Measurements from ENCODE around the gene WWP2.
"Not testable (repeated sequence)": the region's sequence is repeated elsewhere in the genome, so short reads cannot be mapped to it uniquely, and the experiment has no call there.

WWP2 gene

GRCh38 chr16:69943241-69944036 lies 181.3 kb downstream of the WWP2 start:
- not testable (repeated sequence) for DNase-seq (ENCODE audit: low spot score)

- DNase-seq (ENCODE audit: low spot score), result not testable (repeated sequence)
These were observed 188.3 kb downstream of the WWP2 start for GRCh38 chr16:69950411-69950810.

GRCh38 chr16:69951017-69951671 lies 189.0 kb downstream of the WWP2 start, which contains the start of gene CLEC18A:
Gene CLEC18A, plus strand, starts transcription at chr16:69951334. Its CDS starts 33 bp downstream, at chr16:69951367.
- DNase-seq (ENCODE audit: low spot score), result not testable (repeated sequence)

DNA sequence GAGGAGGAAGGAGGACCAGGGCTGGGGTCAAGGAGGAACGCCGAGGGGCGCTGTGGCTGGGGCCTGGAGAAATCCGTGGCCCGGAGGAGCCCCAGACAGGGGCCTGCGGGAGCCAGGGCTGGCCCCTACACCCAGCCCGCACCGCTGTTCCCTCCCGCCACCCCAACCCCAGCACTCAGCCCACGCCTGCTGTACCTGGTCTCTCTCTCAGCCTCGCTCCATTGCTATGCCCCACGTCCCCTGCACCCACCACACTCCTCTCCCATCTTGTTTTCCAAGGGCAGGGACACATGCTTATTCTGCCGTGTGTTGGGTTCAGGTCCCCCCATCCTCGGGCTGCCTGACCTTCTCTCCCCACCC lies 189.5 kb downstream of the WWP2 start:
- not testable (repeated sequence) for DNase-seq (ENCODE audit: low spot score)

- DNase-seq (ENCODE audit: low spot score), result not testable (repeated sequence)
These were observed 190.0 kb downstream of the WWP2 start for GRCh38 chr16:69952116-69952515.

DNA sequence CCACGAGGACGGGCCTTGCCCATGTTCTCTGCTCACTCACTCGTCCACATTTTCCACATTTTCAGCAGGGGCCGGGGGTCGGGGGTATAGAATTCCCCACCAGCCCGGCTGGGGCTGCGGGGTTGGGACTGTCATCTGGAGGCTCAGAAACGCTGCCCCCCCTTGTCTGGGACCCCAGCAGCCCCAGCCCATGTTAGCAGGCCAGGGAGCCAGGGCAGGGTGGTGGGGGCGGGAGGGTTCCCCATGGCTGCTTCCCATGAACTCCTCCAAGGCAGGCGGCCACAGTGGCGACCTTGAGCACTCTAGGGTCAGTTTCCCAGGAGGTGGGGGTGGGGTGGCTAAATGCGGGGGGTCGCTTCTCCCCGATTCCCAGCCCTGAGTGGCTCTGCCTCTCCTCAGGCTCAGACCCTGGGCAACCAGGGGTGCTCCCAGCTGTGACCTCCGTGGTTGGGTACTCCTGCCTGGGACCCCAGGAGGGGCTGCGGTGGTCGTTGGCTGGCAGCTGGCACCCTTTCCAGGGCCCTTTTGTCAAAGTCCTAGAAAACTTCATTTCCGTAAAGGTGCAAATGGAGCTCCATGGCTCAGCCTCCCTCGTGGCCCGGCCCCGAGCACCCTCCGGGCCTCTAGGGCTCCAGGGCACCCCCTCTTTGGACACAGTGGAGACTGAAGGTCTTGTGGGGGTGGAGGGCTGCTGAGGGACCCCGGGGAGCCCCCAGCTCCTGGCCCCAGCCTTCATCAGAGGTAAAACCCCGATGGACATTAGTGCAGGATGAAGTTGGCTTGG lies 190.6 kb downstream of the WWP2 start:
- DNase-seq (ENCODE audit: low spot score), result not testable (repeated sequence)

DNA sequence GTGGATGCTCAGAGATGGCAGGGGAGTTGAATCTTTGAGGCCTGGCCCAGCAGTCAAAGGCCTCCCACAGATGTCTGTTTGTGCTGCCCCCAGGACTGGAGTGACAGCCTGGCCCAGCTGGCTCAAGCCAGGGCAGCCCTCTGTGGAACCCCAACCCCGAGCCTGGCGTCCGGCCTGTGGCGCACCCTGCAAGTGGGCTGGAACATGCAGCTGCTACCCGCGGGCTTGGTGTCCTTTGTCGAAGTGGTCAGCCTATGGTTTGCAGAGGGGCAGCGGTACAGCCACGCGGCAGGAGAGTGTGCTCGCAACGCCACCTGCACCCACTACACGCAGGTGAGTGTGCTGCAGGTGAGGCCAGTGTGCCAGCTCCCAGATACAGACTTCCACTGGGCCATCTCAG lies 192.1 kb downstream of the WWP2 start:
- not testable (repeated sequence) for DNase-seq (ENCODE audit: low spot score)

GRCh38 chr16:69963312-69963711 lies 201.2 kb downstream of the WWP2 start:
- DNase-seq (ENCODE audit: low spot score), result not testable (repeated sequence)

DNA sequence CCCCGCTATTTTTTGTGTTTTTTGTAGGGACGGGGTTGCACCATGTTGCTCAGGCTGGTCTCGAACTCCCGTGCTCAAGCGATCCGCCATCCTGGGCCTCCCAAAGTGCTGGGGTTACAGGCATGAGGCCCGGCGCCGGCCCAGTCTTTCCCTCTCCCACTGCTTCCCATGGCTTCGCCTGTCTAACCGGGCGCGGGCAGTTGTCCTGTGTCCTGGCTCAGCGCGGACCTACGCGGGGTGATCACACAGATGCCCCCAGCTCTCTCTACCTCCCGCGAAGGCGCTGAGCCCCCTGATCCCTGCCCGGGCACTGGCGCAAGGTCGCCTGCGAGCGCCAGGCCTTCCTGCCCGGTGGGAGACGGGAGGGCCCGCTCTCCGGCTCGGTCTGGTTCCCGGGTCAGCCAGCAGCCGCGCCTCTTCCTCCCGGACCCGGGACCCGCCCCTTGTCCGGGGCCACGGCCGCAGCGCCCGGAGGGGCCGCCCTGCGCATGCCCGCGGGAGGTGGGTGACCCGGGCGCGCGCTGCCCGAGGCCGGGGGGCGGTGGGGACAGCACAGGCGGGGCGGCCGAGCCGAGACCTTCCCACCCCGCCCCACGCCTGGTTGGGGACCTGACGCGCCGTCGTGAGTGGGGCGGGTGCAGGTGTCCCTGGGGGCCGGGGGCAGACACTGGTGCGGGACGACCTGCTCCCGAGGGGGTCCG lies 203.0 kb downstream of the WWP2 start:
- peak; percentile 33 for DNase-seq (ENCODE audit: low spot score)

GRCh38 chr16:69965661-69966054 lies 203.5 kb downstream of the WWP2 start:
- not testable (repeated sequence) for DNase-seq (ENCODE audit: low spot score)

- not testable (repeated sequence) for DNase-seq (ENCODE audit: low spot score)
These were observed 205.6 kb downstream of the WWP2 start for GRCh38 chr16:69967688-69968087.

- DNase-seq (ENCODE audit: low spot score), result not testable (repeated sequence)
These were observed 206.0 kb downstream of the WWP2 start for GRCh38 chr16:69968125-69968524.

DNA sequence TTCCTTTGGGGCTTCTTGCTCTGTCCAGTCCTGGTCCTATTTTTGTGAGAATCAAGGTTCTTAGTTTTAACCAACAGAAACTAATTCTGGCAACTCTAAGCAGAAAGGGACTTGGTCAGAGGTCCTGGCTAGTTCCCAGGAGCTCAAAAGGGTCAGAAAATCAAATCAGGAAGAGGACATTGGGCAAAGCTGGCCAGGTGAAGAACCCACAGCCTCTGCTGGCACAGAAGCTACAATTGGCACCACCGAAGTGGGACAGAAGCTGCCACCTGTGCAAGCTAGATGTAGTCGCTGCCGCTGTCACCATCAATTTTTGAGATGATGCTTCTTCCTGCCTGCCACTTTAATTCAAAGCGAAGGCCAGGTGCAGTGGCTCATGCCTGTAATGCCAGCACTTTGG lies 207.5 kb downstream of the WWP2 start:
- DNase-seq (ENCODE audit: low spot score), result not testable (repeated sequence)

- DNase-seq (ENCODE audit: low spot score), result not testable (repeated sequence)
These were observed 210.0 kb downstream of the WWP2 start for GRCh38 chr16:69972120-69972519.

DNA sequence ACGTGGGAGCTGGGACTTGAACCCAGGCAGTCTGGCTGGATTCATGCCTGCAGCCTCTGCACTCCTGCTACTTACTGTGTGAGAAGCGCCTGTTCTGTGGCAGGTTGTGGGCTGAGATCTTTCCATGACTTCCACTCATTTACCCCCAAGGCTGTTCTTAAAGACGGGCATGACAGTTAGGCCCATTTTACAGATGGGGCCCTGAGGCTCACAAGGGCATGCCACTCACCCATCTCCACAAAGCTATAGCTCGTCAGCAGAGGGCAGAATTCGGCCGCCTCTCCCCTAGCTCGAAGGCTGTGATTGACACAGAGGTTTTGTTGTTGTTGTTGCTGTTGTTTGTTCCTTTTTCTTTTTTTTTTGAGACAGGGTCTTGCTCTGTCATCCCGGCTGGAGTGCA lies 210.8 kb downstream of the WWP2 start:
- DNase-seq (ENCODE audit: low spot score), result not testable (repeated sequence)

DNA sequence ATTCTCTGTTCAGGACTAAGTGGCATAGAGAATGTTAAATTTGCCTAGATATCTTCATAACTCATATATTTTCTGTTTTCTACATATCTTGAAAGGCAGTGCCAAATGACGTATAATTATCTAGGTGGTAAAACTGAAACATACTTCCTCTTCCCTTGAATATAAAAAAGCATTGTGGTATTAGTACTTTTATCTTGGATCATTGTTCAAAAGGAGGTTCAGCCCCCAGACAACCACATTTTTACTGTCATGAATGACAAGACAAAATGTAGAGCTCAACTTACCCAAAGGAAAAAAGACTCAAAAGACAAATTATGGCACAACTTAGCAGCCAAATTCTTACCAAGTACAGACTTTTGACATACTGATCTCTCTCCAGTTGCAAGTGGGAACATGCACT lies 223.1 kb downstream of the WWP2 start:
- DNase-seq (ENCODE audit: low spot score), result not testable (repeated sequence)
